Mesodermal cell (in vitro differentiated cells): ENCODE data around the gene APLP1.

Experiments
- H3K27ac ChIP-seq: 2 replicates; pipeline ENCODE4 v1.7.0; 2013; ENCODE audit warnings: mild to moderate bottlenecking, low read depth, low read length, moderate library complexity; ENCODE audit not compliant: severe bottlenecking
- H3K36me3 ChIP-seq: 2 replicates; pipeline ENCODE4 v1.7.1; 2013; ENCODE audit warnings: mild to moderate bottlenecking, low read length, moderate library complexity; ENCODE audit not compliant: control insufficient read depth, insufficient read depth
- H3K4me1 ChIP-seq: one replicate; pipeline ENCODE4 v1.7.1; 2013; ENCODE audit warnings: mild to moderate bottlenecking, low read length; ENCODE audit not compliant: insufficient read depth, control insufficient read depth, poor library complexity, severe bottlenecking
- H3K4me3 ChIP-seq: 2 replicates; pipeline ENCODE4 v1.7.0; 2013; ENCODE audit warnings: low read length, control low read depth, mild to moderate bottlenecking; ENCODE audit not compliant: insufficient read depth, poor library complexity, severe bottlenecking; ENCODE audit errors: extremely low read depth
- H3K9me3 ChIP-seq: 2 replicates; pipeline ENCODE4 v1.7.1; 2013; ENCODE audit warnings: mild to moderate bottlenecking, low read length, moderate library complexity; ENCODE audit not compliant: control insufficient read depth
- WGBS, 2 experiments: methylation state at CpG; one replicate each; pipeline ENCODE4 v1.1.5; 2013; ENCODE audit warnings: missing lambda C conversion rate in 2 of 2; ENCODE audit not compliant: insufficient coverage in 2 of 2; 5-methylcytosine and 5-hydroxymethylcytosine counted together

Gene APLP1

GRCh38 chr19:35897706-35898451 lies 29.5 kb downstream of the APLP1 start:
- Histone ChIP-seq H3K4me1 (peaks cover 20% of the 10 kb centered on the region), H3K9me3 (no peaks in the 10 kb centered on the region), H3K27ac (no peak overlapping the region), H3K4me3 (peak overlapping the region; percentile 80), H3K36me3 (peaks cover 51% of the 10 kb centered on the region)
- WGBS, 2 experiments, result 93 to 95% methylated on average over 11 to 12 of the region's 13 CpGs

GRCh38 chr19:35898499-35898809 lies 30.1 kb downstream of the APLP1 start:
- no peak overlapping the region for H3K27ac ChIP-seq
- H3K36me3 ChIP-seq, result peaks cover 51% of the 10 kb centered on the region
- WGBS, 2 experiments, result 37 to 42% methylated on average over 15 to 17 of the region's 17 CpGs
- peak overlapping the region; percentile 80 for H3K4me3 ChIP-seq
- peaks cover 20% of the 10 kb centered on the region for H3K4me1 ChIP-seq
- H3K9me3 ChIP-seq, result no peaks in the 10 kb centered on the region

GRCh38 chr19:35899547-35900214 lies 31.3 kb downstream of the APLP1 start:
- Histone ChIP-seq H3K27ac (peak overlapping the region; percentile 69), H3K4me1 (peaks cover 20% of the 10 kb centered on the region)
- 0% methylated on average over 14 to 30 of the region's 43 CpGs for WGBS, 2 experiments

GRCh38 chr19:35901055-35901644 lies 32.8 kb downstream of the APLP1 start:
- Histone ChIP-seq H3K27ac (peak overlapping the region; percentile 33), H3K4me1 (peaks cover 20% of the 10 kb centered on the region), H3K4me3 (peak overlapping the region; percentile 80), H3K36me3 (peaks cover 24% of the 10 kb centered on the region), H3K9me3 (no peaks in the 10 kb centered on the region)
- WGBS, 2 experiments, result 88% methylated on average over 1 of the region's 2 CpGs; no CpG with 5 or more reads in 1 of the 2 experiments

More at GRCh38 chr19:35899547-35900214, 31.3 kb downstream of the APLP1 start:
- H3K4me3 ChIP-seq, result peak overlapping the region; percentile 80
- peaks cover 38% of the 10 kb centered on the region for H3K36me3 ChIP-seq
- H3K9me3 ChIP-seq, result no peaks in the 10 kb centered on the region

GRCh38 chr19:35901854-35902661 lies 33.7 kb downstream of the APLP1 start, which contains the start of gene HCST:
TSS of gene HCST (plus strand) at chr19:35902529. CDS start at chr19:35902594, 65 bp downstream.
- H3K36me3 ChIP-seq, result peaks cover 14% of the 10 kb centered on the region
- H3K4me3 ChIP-seq, result no peak within 1 kb of the TSS
- peaks cover 20% of the 10 kb centered on the region for H3K4me1 ChIP-seq
- 56 to 61% methylated on average over 4 of the region's 6 CpGs for WGBS, 2 experiments
- no peaks in the 10 kb centered on the region for H3K9me3 ChIP-seq
- peak within 1 kb of the TSS; percentile 29 for H3K27ac ChIP-seq

- Histone ChIP-seq H3K27ac (no peak overlapping the region), H3K4me1 (peaks cover 20% of the 10 kb centered on the region), H3K36me3 (peaks cover 5% of the 10 kb centered on the region), H3K9me3 (no peaks in the 10 kb centered on the region), H3K4me3 (no peak overlapping the region)
- WGBS, 2 experiments, result 84 to 86% methylated on average over 10 of the region's 10 CpGs
Measured at GRCh38 chr19:35902870-35903475, 34.6 kb downstream of the APLP1 start.

- 1 to 10% methylated on average over 12 to 24 of the region's 24 CpGs for WGBS, 2 experiments
- Histone ChIP-seq H3K4me1 (peaks cover 24% of the 10 kb centered on the region), H3K4me3 (peak overlapping the region; percentile 6), H3K9me3 (no peaks in the 10 kb centered on the region), H3K27ac (no peak overlapping the region), H3K36me3 (no peaks in the 10 kb centered on the region)
Measured at GRCh38 chr19:35903550-35904179, 35.3 kb downstream of the APLP1 start.

- Histone ChIP-seq H3K4me3 (no peak overlapping the region), H3K36me3 (no peaks in the 10 kb centered on the region), H3K27ac (peak overlapping the region; percentile 29), H3K9me3 (no peaks in the 10 kb centered on the region), H3K4me1 (peaks cover 24% of the 10 kb centered on the region)
- WGBS, 2 experiments, result 87 to 97% methylated on average over 8 to 9 of the region's 10 CpGs
Measured at GRCh38 chr19:35904311-35905068, 36.1 kb downstream of the APLP1 start.

- peaks cover 24% of the 10 kb centered on the region for H3K4me1 ChIP-seq
- H3K9me3 ChIP-seq, result no peaks in the 10 kb centered on the region
- H3K36me3 ChIP-seq, result no peaks in the 10 kb centered on the region
- H3K4me3 ChIP-seq, result no peak overlapping the region
- WGBS, 2 experiments, result 67% methylated on average over 2 of the region's 6 CpGs; no CpG with 5 or more reads in 1 of the 2 experiments
- peak overlapping the region; percentile 29 for H3K27ac ChIP-seq
Measured at GRCh38 chr19:35905178-35905727, 36.9 kb downstream of the APLP1 start.
